Natural killer cell treated with Interleukin-12 subunit alpha and Interleukin-12 subunit beta and Interleukin-15 and Interleukin-18, amount 100 ng/mL, for 72 hours (primary cell): ENCODE measurements around the gene RAP1GAP2. TPM values are rescaled to one million over a fixed set of nuclear protein-coding genes. Genes with fewer than 3 reads are reported as not detected.

Source experiments
- ATAC-seq, 2 donors: fragments of 150-1000 bp; cut with Tn5 transposase in 1 of 2; sonication (Bioruptor Pico), chemical (Tn5 transposase) in 1 of 2; 2 replicates each; pipeline ENCODE4 v1.10.0; 2021
- DNase-seq: peaks from one replicate; pipeline ENCODE4 v3.0.0; 2022; ENCODE audit warnings: low spot score
- H3K27ac Mint-ChIP-seq, 2 donors: 1 replicate in 1 of 2; 2 replicates in 1 of 2; pipeline ENCODE4 v1.8.0; 2022; ENCODE audit warnings: mixed read lengths in 2 of 2, mild to moderate bottlenecking in 1 of 2, moderate library complexity in 1 of 2
- H3K27me3 Mint-ChIP-seq, 2 donors: 1 replicate in 1 of 2; 2 replicates in 1 of 2; pipeline ENCODE4 v1.8.0; 2022; ENCODE audit warnings: mixed read lengths in 2 of 2
- H3K36me3 Mint-ChIP-seq: one replicate; pipeline ENCODE4 v1.8.0; 2022; ENCODE audit warnings: mixed read lengths
- H3K4me1 Mint-ChIP-seq, 2 donors: 1 replicate in 1 of 2; 2 replicates in 1 of 2; pipeline ENCODE4 v1.8.0; 2022; ENCODE audit warnings: low read depth in 2 of 2, mixed read lengths in 2 of 2, mild to moderate bottlenecking in 1 of 2
- H3K4me3 Mint-ChIP-seq: one replicate; pipeline ENCODE4 v1.8.0; 2022; ENCODE audit warnings: mixed read lengths
- H3K9me3 Mint-ChIP-seq: 2 replicates; pipeline ENCODE4 v1.8.0; 2022; ENCODE audit warnings: mixed read lengths
- total RNA-seq, 2 donors: library from RNA; stranded (reverse); gene quantifications; one replicate each; pipeline ENCODE4 v1.2.3, GENCODE V29; 2022

The RAP1GAP2 gene
- total RNA-seq, 2 donors from 2014 or later = 7.7 to 14.5 TPM

- no peak overlapping the region for H3K4me3 Mint-ChIP-seq
- H3K36me3 Mint-ChIP-seq = no peaks in the 10 kb centered on the region
- ATAC-seq (no peak), DNase-seq (no peak)
- H3K9me3 Mint-ChIP-seq = no peaks in the 10 kb centered on the region
- H3K4me1 Mint-ChIP-seq = peaks cover 39% of the 10 kb centered on the region in 2 donors
- H3K27ac Mint-ChIP-seq = no peak overlapping the region
- no peaks in the 10 kb centered on the region for H3K27me3 Mint-ChIP-seq
Observed at GRCh38 chr17:2952174-2952845, 156.1 kb downstream of the RAP1GAP2 start.

DNA sequence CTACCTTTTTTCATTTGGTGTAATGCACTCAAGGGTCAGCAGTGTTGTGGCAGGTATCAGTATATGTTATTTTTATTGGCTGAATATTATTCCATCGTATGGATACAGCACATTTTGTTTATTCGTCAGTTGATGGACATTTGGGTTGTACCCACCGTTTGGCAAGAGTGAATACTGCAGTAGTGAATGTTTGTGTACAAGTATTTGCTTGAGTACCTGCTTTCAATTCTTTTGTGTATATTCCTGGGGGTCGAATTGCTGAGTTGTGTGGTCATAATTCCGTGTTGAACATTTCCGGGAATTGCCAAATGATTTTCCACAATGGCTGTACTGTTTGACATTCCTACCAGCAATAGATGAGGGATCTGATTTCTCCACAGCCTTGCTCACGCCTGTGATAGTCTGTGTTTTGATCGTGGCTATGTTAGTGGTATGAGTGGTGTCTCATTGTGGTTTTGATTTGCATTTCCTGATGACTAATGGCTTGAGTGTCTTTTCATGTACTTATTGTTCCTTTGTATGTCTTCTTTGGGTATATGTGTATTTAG, 158.7 kb downstream of the RAP1GAP2 start:
- Mint-ChIP-seq H3K4me1 (peaks cover 32 to 46% of the 10 kb centered on the region in 2 donors), H3K27me3 (no peaks in the 10 kb centered on the region), H3K27ac (peak overlapping the region in 1 of 2 donors; percentile 48), H3K36me3 (no peaks in the 10 kb centered on the region), H3K4me3 (peak overlapping the region; percentile 40), H3K9me3 (no peaks in the 10 kb centered on the region)
- DNase-seq (no peak), ATAC-seq (peak; percentile 87 to 89)

GRCh38 chr17:2955931-2956582, 159.8 kb downstream of the RAP1GAP2 start:
- ATAC-seq = no peak
- Mint-ChIP-seq H3K4me1 (peaks cover 30 to 44% of the 10 kb centered on the region in 2 donors), H3K27me3 (no peaks in the 10 kb centered on the region), H3K9me3 (no peaks in the 10 kb centered on the region), H3K4me3 (no peak overlapping the region), H3K36me3 (no peaks in the 10 kb centered on the region), H3K27ac (peak overlapping the region in 1 of 2 donors; percentile 48)
- no peak for DNase-seq

- ATAC-seq (no peak), DNase-seq (no peak)
- no peak overlapping the region for H3K4me3 Mint-ChIP-seq
- no peaks in the 10 kb centered on the region for H3K9me3 Mint-ChIP-seq
- H3K27ac Mint-ChIP-seq = no peak overlapping the region
- no peaks in the 10 kb centered on the region for H3K27me3 Mint-ChIP-seq
- no peaks in the 10 kb centered on the region for H3K36me3 Mint-ChIP-seq
- H3K4me1 Mint-ChIP-seq = peaks cover 21 to 43% of the 10 kb centered on the region in 2 donors
Observed at GRCh38 chr17:2957631-2958286, 161.5 kb downstream of the RAP1GAP2 start.

- Mint-ChIP-seq H3K36me3 (no peaks in the 10 kb centered on the region), H3K4me3 (no peak overlapping the region), H3K9me3 (no peaks in the 10 kb centered on the region), H3K4me1 (peaks cover 21 to 43% of the 10 kb centered on the region in 2 donors), H3K27me3 (no peaks in the 10 kb centered on the region), H3K27ac (no peak overlapping the region)
- ATAC-seq = no peak
- no peak for DNase-seq
Observed at GRCh38 chr17:2958706-2959222, 162.5 kb downstream of the RAP1GAP2 start.

GRCh38 chr17:2959371-2960130, 163.3 kb downstream of the RAP1GAP2 start:
- Mint-ChIP-seq H3K4me1 (peaks cover 21 to 43% of the 10 kb centered on the region in 2 donors), H3K9me3 (no peaks in the 10 kb centered on the region), H3K36me3 (no peaks in the 10 kb centered on the region), H3K4me3 (no peak overlapping the region), H3K27ac (no peak overlapping the region), H3K27me3 (no peaks in the 10 kb centered on the region)
- no peak for ATAC-seq
- DNase-seq = no peak

GRCh38 chr17:2961446-2961845, 165.2 kb downstream of the RAP1GAP2 start:
- no peaks in the 10 kb centered on the region for H3K36me3 Mint-ChIP-seq
- DNase-seq (no peak), ATAC-seq (no peak)
- no peaks in the 10 kb centered on the region for H3K9me3 Mint-ChIP-seq
- H3K4me1 Mint-ChIP-seq = peaks cover 3 to 27% of the 10 kb centered on the region in 2 donors
- no peaks in the 10 kb centered on the region for H3K27me3 Mint-ChIP-seq
- no peak overlapping the region for H3K4me3 Mint-ChIP-seq
- H3K27ac Mint-ChIP-seq = no peak overlapping the region

DNA sequence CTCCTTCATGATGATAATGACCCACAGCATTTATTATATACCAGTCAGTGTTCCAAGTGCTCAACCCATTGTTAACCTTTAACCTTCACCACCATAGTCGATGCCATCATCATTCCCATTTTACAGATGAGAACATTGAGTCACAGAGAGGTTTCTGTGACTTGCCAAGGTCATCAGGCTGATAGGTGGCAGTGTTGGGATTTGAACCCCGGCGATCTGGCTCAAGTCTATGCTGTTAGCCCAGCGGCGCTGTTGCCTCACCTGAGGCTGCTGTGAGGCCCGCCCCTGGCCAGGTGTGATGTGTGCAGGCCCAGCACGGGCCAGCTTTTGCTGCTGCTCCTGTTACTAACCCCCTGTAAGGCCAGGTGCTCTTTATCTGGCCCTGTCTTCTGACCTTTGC, 166.0 kb downstream of the RAP1GAP2 start:
- ATAC-seq (no peak), DNase-seq (no peak)
- no peaks in the 10 kb centered on the region for H3K36me3 Mint-ChIP-seq
- H3K4me1 Mint-ChIP-seq = peaks cover 0 to 25% of the 10 kb centered on the region in 2 donors
- H3K27ac Mint-ChIP-seq = peak overlapping the region in 1 of 2 donors; percentile 24
- no peaks in the 10 kb centered on the region for H3K9me3 Mint-ChIP-seq
- no peak overlapping the region for H3K4me3 Mint-ChIP-seq
- H3K27me3 Mint-ChIP-seq = no peaks in the 10 kb centered on the region

GRCh38 chr17:2962729-2963128, 166.5 kb downstream of the RAP1GAP2 start:
- H3K36me3 Mint-ChIP-seq = peaks cover 1% of the 10 kb centered on the region
- no peak overlapping the region for H3K4me3 Mint-ChIP-seq
- H3K27me3 Mint-ChIP-seq = no peaks in the 10 kb centered on the region

DNA sequence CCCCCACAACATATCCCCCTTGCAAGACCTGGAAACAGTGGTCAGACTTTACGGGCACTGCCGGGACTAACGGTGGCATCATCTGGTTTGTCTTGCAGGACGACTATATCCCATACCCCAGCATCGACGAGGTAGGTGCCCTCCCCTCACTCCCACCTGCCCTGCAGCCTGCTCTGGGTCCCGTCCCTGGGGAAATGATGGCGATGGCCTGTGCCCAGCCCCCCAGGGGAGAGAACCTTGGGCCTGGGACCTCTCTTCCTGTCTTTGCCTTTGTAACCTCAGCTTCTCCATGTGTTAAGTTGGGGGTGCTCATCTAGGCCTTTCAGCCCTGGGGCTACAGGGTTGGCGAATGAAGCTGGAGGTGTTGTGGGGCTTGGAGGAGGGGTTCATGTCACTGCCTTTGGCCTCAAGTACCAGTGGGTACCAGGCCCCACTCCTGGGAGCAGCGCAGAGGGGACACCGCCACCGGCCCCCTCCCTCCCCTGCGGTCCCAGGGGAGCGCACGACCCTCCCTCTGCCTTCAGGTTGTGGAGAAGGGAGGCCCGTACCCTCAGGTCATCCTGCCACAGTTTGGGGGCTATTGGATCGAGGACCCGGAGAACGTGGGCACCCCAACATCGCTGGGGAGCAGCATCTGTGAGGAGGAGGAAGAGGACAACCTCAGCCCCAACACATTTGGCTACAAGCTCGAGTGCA, 167.2 kb downstream of the RAP1GAP2 start:
- Mint-ChIP-seq H3K4me3 (no peak overlapping the region), H3K27ac (no peak overlapping the region), H3K4me1 (peaks cover 6 to 15% of the 10 kb centered on the region in 2 donors), H3K27me3 (no peaks in the 10 kb centered on the region), H3K9me3 (no peaks in the 10 kb centered on the region), H3K36me3 (peaks cover 6% of the 10 kb centered on the region)
- no peak for ATAC-seq
- no peak for DNase-seq

More at GRCh38 chr17:2962729-2963128, 166.5 kb downstream of the RAP1GAP2 start:
- Mint-ChIP-seq H3K9me3 (no peaks in the 10 kb centered on the region), H3K27ac (peak overlapping the region in 1 of 2 donors; percentile 24), H3K4me1 (peaks cover under 1 to 20% of the 10 kb centered on the region in 2 donors)
- no peak for DNase-seq
- ATAC-seq = no peak

DNA sequence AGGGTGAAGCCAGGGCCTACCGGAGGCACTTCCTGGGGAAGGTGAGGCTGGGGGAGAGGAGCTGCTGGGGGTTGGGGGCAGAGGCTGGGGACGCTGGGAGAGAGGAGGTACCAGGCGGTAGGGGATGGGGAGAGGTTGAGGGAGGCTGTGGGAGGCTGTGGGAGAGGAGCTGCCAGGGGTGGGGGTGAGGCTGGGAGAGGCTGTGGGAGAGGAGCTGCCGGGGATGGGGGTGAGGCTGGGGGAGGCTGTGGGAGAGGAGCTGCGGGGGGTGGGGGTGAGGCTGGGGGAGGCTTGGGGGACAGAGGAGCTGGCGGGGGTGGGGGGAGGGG, 167.8 kb downstream of the RAP1GAP2 start:
- H3K36me3 Mint-ChIP-seq = peaks cover 6% of the 10 kb centered on the region

DNA sequence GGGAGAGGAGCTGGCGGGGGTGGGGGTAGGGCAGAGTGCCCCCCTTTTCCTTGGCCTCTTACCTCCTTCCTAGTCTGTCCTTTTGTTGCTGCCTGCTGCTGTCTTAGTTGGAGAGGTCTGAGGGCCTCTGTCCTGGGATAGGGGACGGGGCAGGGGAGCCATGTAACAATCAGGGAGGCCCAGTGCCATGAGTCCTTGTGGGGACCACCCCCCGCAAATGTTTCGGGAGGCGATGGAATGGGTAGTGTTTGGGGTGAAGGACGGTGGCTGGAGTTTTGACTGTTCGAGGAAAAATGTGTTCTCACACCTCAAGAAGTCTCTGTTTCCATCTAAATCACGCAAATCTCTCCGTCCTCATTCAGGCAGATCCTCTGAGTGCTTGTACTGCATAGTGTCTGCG, 168.1 kb downstream of the RAP1GAP2 start:
- H3K27me3 Mint-ChIP-seq = no peaks in the 10 kb centered on the region
- H3K27ac Mint-ChIP-seq = no peak overlapping the region
- no peak for DNase-seq
- no peak for ATAC-seq
- H3K36me3 Mint-ChIP-seq = peaks cover 6% of the 10 kb centered on the region
- no peak overlapping the region for H3K4me3 Mint-ChIP-seq
- no peaks in the 10 kb centered on the region for H3K9me3 Mint-ChIP-seq
- H3K4me1 Mint-ChIP-seq = peaks cover 6 to 10% of the 10 kb centered on the region in 2 donors

More for the DNA sequence above, 167.8 kb downstream of the RAP1GAP2 start:
- no peak for ATAC-seq
- H3K27me3 Mint-ChIP-seq = no peaks in the 10 kb centered on the region
- no peak overlapping the region for H3K27ac Mint-ChIP-seq
- H3K9me3 Mint-ChIP-seq = no peaks in the 10 kb centered on the region
- no peak for DNase-seq
- no peak overlapping the region for H3K4me3 Mint-ChIP-seq
- H3K4me1 Mint-ChIP-seq = peaks cover 6 to 14% of the 10 kb centered on the region in 2 donors

DNA sequence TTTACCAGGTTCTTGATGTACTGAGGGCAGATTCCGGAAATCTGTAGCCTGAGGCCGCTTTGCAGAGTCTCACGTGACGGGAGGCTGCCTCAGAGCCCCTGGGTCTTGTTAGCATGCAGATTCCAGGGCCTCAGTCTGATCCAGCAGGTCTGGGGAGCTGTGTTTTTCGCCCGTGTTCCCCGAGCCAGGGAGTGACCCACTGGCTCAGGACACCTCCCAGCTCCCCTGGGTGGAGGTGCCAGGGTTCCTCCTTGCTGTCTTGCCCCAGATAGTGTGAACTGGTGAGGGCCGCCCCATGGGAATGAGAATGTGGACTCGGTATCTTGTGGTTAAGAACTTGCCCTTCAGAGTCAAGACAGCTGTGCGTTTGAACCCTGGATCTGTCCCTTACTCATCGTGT, 168.6 kb downstream of the RAP1GAP2 start:
- Mint-ChIP-seq H3K9me3 (no peaks in the 10 kb centered on the region), H3K4me1 (peaks cover 6 to 8% of the 10 kb centered on the region in 2 donors), H3K36me3 (peaks cover 6% of the 10 kb centered on the region), H3K27me3 (no peaks in the 10 kb centered on the region), H3K27ac (no peak overlapping the region), H3K4me3 (no peak overlapping the region)
- DNase-seq (no peak), ATAC-seq (no peak)
